Measurements from ENCODE around the gene KAZN.
"Not testable (repeated sequence)": the region's sequence is repeated elsewhere in the genome, so short reads cannot be mapped to it uniquely, and the experiment has no call there.

KAZN gene

DNA sequence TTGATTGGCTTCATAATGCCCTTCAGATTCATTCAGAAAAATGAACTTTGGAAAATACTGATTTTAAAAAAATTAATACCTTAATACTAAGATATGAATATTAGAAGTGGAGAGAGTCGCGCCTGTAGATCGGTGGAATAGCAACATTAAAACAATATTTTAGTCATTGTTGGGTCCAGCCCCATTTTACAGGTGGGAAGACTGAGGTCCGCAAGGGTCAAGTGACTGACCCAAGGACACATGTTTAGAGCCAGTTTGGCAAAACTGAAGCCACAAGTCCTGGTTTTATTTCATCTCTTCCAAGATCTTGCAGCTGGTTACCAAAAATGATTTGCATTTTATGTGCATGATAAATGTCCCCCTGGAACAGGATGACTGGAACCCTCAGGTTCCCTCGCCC lies 441.4 kb downstream of the KAZN start:
- no peak overlapping the region for H3K27ac ChIP-seq (ENCODE audit: low read depth, low read length)
- H3K4me3 ChIP-seq (ENCODE audit: low read depth, low read length), result no peak overlapping the region
- H3K9ac ChIP-seq (ENCODE audit: low read length), result no peak overlapping the region
- no peaks in the 10 kb centered on the region for H3K9me3 ChIP-seq (ENCODE audit: control insufficient read depth, insufficient read depth, low read depth, low read length)
- no peaks in the 10 kb centered on the region for H3K27me3 ChIP-seq (ENCODE audit: control insufficient read depth, insufficient read depth, low read length)
- H3K36me3 ChIP-seq (ENCODE audit: control insufficient read depth, insufficient read depth, low read length), result no peaks in the 10 kb centered on the region
- H3K4me1 ChIP-seq (ENCODE audit: control insufficient read depth, insufficient read depth, low read length), result no peaks in the 10 kb centered on the region

DNA sequence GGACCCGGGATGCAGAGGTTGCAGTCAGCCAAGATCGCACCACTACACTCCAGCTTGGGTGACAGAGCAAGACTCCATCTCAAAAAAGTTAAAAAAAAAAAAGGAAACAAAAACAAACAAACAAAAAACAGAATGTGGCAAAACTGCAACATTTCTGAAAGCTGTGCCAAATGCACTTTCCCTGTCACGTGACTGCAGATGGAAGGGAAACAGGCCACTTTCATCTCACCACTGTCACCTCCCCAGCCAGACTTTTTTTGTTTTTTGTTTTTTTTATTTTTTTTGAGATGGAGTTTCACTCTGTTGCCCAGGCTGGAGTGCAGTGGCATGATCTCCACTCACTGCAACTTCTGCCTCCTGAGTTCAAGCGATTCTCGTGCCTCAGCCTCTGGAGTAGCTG lies 442.2 kb downstream of the KAZN start:
- not testable (repeated sequence) for H3K27me3 ChIP-seq (ENCODE audit: control insufficient read depth, insufficient read depth, low read length); H3K27ac ChIP-seq (ENCODE audit: low read depth, low read length); H3K9me3 ChIP-seq (ENCODE audit: control insufficient read depth, insufficient read depth, low read depth, low read length); H3K9ac ChIP-seq (ENCODE audit: low read length); H3K36me3 ChIP-seq (ENCODE audit: control insufficient read depth, insufficient read depth, low read length); H3K4me3 ChIP-seq (ENCODE audit: low read depth, low read length); H3K4me1 ChIP-seq (ENCODE audit: control insufficient read depth, insufficient read depth, low read length)

DNA sequence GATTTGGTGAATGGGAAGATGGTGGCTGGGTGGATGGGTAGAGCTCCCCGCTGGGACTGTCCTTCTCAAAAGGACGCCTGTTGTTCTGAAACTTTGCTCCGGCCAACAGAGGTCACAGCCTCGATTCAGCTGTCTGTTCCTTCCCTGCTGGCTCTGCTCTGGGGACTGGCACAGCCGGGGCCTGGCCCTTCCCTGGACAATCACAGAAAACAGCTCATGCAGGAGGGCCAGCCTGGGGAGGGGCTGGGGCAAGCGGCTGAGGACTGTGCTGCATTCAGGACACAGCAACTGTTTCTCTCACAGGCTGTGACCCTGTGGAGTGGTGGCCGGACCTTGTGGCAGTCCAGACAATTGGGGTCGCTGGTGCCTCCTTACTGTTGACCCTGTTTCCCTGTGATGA lies 444.4 kb downstream of the KAZN start:
- H3K4me3 ChIP-seq (ENCODE audit: low read depth, low read length), result no peak overlapping the region
- no peak overlapping the region for H3K9ac ChIP-seq (ENCODE audit: low read length)
- no peaks in the 10 kb centered on the region for H3K27me3 ChIP-seq (ENCODE audit: control insufficient read depth, insufficient read depth, low read length)
- H3K4me1 ChIP-seq (ENCODE audit: control insufficient read depth, insufficient read depth, low read length), result no peaks in the 10 kb centered on the region
- H3K9me3 ChIP-seq (ENCODE audit: control insufficient read depth, insufficient read depth, low read depth, low read length), result no peaks in the 10 kb centered on the region
- H3K27ac ChIP-seq (ENCODE audit: low read depth, low read length), result no peak overlapping the region
- H3K36me3 ChIP-seq (ENCODE audit: control insufficient read depth, insufficient read depth, low read length), result no peaks in the 10 kb centered on the region

DNA sequence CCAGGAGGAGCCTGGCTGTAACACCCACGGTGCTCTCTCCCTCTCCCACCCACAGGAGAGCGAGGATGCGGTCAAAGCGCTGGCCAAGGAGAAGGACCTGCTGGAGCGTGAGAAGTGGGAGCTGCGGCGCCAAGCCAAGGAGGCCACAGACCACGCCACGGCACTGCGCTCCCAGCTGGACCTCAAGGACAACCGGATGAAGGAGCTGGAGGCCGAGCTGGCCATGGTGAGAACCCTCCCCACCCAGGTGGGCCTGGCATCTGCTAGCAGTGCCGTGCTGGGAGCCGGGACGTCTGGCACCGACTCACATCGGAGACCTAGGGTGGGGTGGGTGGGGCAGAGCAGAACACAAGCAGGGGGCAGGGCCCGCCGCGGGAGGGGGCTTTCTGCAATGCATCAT lies 445.4 kb downstream of the KAZN start:
- H3K9ac ChIP-seq (ENCODE audit: low read length), result no peak overlapping the region
- no peaks in the 10 kb centered on the region for H3K36me3 ChIP-seq (ENCODE audit: control insufficient read depth, insufficient read depth, low read length)

DNA sequence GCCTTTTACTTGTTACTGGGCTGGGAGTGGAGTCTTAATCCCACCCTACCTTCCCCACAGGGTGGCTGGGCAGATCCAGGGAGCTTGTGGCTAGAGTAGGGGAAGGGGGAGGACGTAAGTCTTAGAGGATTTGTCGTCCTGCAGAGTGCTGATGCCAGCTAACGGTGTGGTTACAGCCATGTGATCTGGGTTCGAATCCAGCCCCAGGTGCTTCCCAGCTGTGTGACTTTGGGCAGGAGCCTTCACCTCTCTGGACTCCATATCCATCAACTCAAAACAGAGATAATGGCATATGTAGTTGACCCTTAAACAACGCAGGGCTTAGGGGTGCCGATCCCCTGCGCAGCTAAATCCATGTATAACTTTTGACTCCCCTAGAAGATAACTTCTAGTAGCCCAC lies 446.6 kb downstream of the KAZN start:
- no peak overlapping the region for H3K9ac ChIP-seq (ENCODE audit: low read length)
- H3K27ac ChIP-seq (ENCODE audit: low read depth, low read length), result no peak overlapping the region
- H3K27me3 ChIP-seq (ENCODE audit: control insufficient read depth, insufficient read depth, low read length), result no peaks in the 10 kb centered on the region
- no peak overlapping the region for H3K4me3 ChIP-seq (ENCODE audit: low read depth, low read length)
- H3K4me1 ChIP-seq (ENCODE audit: control insufficient read depth, insufficient read depth, low read length), result no peaks in the 10 kb centered on the region
- H3K9me3 ChIP-seq (ENCODE audit: control insufficient read depth, insufficient read depth, low read depth, low read length), result no peaks in the 10 kb centered on the region
- H3K36me3 ChIP-seq (ENCODE audit: control insufficient read depth, insufficient read depth, low read length), result no peaks in the 10 kb centered on the region

More for the DNA sequence above, 445.4 kb downstream of the KAZN start:
- no peak overlapping the region for H3K4me3 ChIP-seq (ENCODE audit: low read depth, low read length)
- H3K4me1 ChIP-seq (ENCODE audit: control insufficient read depth, insufficient read depth, low read length), result no peaks in the 10 kb centered on the region
- H3K27ac ChIP-seq (ENCODE audit: low read depth, low read length), result no peak overlapping the region
- H3K9me3 ChIP-seq (ENCODE audit: control insufficient read depth, insufficient read depth, low read depth, low read length), result no peaks in the 10 kb centered on the region
- H3K27me3 ChIP-seq (ENCODE audit: control insufficient read depth, insufficient read depth, low read length), result no peaks in the 10 kb centered on the region

GRCh38 chr1:15046487-15047165 lies 448.1 kb downstream of the KAZN start:
- Histone ChIP-seq H3K9ac (ENCODE audit: low read length) (no peak overlapping the region), H3K27ac (ENCODE audit: low read depth, low read length) (no peak overlapping the region), H3K9me3 (ENCODE audit: control insufficient read depth, insufficient read depth, low read depth, low read length) (no peaks in the 10 kb centered on the region), H3K36me3 (ENCODE audit: control insufficient read depth, insufficient read depth, low read length) (no peaks in the 10 kb centered on the region), H3K27me3 (ENCODE audit: control insufficient read depth, insufficient read depth, low read length) (no peaks in the 10 kb centered on the region), H3K4me3 (ENCODE audit: low read depth, low read length) (no peak overlapping the region), H3K4me1 (ENCODE audit: control insufficient read depth, insufficient read depth, low read length) (no peaks in the 10 kb centered on the region)

DNA sequence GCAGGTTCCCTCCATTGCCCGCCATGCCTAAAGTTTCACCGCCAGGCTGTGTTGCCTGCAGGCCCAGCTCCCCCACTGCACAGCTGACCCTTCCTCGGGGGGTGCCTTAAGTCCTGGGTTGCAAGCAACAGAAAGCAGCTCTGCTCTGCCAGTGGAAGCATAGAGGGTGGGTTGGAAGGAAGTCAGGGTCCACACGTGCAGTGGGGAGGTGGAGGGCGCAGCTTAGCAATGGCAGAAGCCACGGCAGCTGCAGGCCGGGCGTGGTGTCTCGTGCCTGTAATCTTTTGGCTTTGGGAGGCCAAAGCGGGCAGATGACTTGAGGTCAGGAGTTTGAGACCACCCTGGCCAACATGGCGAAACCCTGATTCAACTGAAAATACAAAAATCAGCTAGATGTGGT lies 448.8 kb downstream of the KAZN start:
- Histone ChIP-seq H3K36me3 (ENCODE audit: control insufficient read depth, insufficient read depth, low read length) (no peaks in the 10 kb centered on the region), H3K4me1 (ENCODE audit: control insufficient read depth, insufficient read depth, low read length) (no peaks in the 10 kb centered on the region), H3K4me3 (ENCODE audit: low read depth, low read length) (no peak overlapping the region), H3K9me3 (ENCODE audit: control insufficient read depth, insufficient read depth, low read depth, low read length) (no peaks in the 10 kb centered on the region), H3K9ac (ENCODE audit: low read length) (no peak overlapping the region), H3K27me3 (ENCODE audit: control insufficient read depth, insufficient read depth, low read length) (no peaks in the 10 kb centered on the region), H3K27ac (ENCODE audit: low read depth, low read length) (no peak overlapping the region)

DNA sequence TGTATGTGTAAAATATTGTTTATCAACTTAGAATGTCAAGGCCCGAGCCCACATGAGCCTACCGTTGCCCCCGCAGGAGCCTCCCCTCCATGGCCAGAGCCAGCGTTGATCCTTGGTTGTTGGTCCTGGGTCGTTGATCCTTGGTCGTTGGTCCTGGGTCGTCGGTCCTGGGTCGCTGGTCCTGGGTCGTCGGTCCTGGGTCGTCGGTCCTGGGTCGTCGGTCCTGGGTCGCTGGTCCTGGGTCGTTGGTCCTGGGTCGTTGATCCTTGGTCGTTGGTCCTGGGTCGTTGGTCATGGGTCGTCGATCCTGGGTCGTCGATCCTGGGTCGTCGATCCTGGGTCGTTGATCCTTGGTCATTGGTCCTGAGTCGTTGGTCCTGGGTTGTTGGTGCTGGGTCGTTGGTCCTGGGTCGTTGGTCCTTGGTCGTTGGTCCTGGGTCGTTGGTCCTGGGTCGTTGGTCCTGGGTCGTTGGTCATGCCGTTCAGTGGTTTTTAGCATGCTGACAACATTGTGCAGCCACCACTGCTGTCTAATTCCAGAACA lies 450.0 kb downstream of the KAZN start:
- no peaks in the 10 kb centered on the region for H3K36me3 ChIP-seq (ENCODE audit: control insufficient read depth, insufficient read depth, low read length)
- H3K27me3 ChIP-seq (ENCODE audit: control insufficient read depth, insufficient read depth, low read length), result no peaks in the 10 kb centered on the region
- H3K4me3 ChIP-seq (ENCODE audit: low read depth, low read length), result no peak overlapping the region
- no peaks in the 10 kb centered on the region for H3K9me3 ChIP-seq (ENCODE audit: control insufficient read depth, insufficient read depth, low read depth, low read length)
- H3K27ac ChIP-seq (ENCODE audit: low read depth, low read length), result no peak overlapping the region
- H3K4me1 ChIP-seq (ENCODE audit: control insufficient read depth, insufficient read depth, low read length), result peaks cover 10% of the 10 kb centered on the region
- no peak overlapping the region for H3K9ac ChIP-seq (ENCODE audit: low read length)

DNA sequence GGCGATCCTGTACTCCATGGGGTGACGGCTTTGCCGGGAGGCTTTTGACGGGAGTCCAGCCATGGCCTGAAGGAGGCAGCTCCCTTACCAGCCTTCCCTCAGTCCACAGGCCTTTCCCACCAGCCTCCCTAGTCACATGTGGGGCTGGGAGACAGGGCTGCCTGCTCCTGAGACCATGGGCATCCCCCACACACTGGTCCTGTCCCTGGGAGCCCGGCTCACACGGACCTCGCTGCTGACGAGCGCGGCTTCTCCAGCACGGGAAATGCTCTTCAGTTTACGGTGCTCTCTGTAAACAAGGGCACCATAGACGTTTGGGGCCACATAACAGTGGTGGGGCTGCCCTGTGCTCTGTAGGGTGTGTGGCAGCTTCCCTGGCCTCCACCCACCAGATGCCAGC lies 450.6 kb downstream of the KAZN start:
- H3K4me3 ChIP-seq (ENCODE audit: low read depth, low read length), result no peak overlapping the region
- H3K9ac ChIP-seq (ENCODE audit: low read length), result no peak overlapping the region
- H3K4me1 ChIP-seq (ENCODE audit: control insufficient read depth, insufficient read depth, low read length), result peaks cover 16% of the 10 kb centered on the region
- no peaks in the 10 kb centered on the region for H3K27me3 ChIP-seq (ENCODE audit: control insufficient read depth, insufficient read depth, low read length)
- no peak overlapping the region for H3K27ac ChIP-seq (ENCODE audit: low read depth, low read length)
- no peaks in the 10 kb centered on the region for H3K9me3 ChIP-seq (ENCODE audit: control insufficient read depth, insufficient read depth, low read depth, low read length)
- no peaks in the 10 kb centered on the region for H3K36me3 ChIP-seq (ENCODE audit: control insufficient read depth, insufficient read depth, low read length)

- Histone ChIP-seq H3K9ac (ENCODE audit: low read length) (no peak overlapping the region), H3K4me3 (ENCODE audit: low read depth, low read length) (no peak overlapping the region), H3K36me3 (ENCODE audit: control insufficient read depth, insufficient read depth, low read length) (peaks cover 5% of the 10 kb centered on the region; the same call in 1 of the 2 replicates), H3K4me1 (ENCODE audit: control insufficient read depth, insufficient read depth, low read length) (peaks cover 17% of the 10 kb centered on the region), H3K9me3 (ENCODE audit: control insufficient read depth, insufficient read depth, low read depth, low read length) (no peaks in the 10 kb centered on the region), H3K27me3 (ENCODE audit: control insufficient read depth, insufficient read depth, low read length) (no peaks in the 10 kb centered on the region), H3K27ac (ENCODE audit: low read depth, low read length) (no peak overlapping the region)
These were observed 453.5 kb downstream of the KAZN start for GRCh38 chr1:15051882-15052528.

- Histone ChIP-seq H3K9ac (ENCODE audit: low read length) (no peak overlapping the region), H3K4me3 (ENCODE audit: low read depth, low read length) (no peak overlapping the region), H3K27me3 (ENCODE audit: control insufficient read depth, insufficient read depth, low read length) (no peaks in the 10 kb centered on the region), H3K9me3 (ENCODE audit: control insufficient read depth, insufficient read depth, low read depth, low read length) (no peaks in the 10 kb centered on the region), H3K4me1 (ENCODE audit: control insufficient read depth, insufficient read depth, low read length) (peaks cover 17% of the 10 kb centered on the region), H3K27ac (ENCODE audit: low read depth, low read length) (no peak overlapping the region), H3K36me3 (ENCODE audit: control insufficient read depth, insufficient read depth, low read length) (peaks cover 11% of the 10 kb centered on the region; the same call in 1 of the 2 replicates)
These were observed 454.7 kb downstream of the KAZN start for GRCh38 chr1:15053153-15053552.
